ENCODE results near the gene ELMO1. TPM values are rescaled to one million over a fixed set of nuclear protein-coding genes. Genes with fewer than 3 reads are reported as not detected.
A peak's percentile ranks its signal among the peaks of the same experiment; 100 is the strongest.

Gene ELMO1
- total RNA-seq, 2 experiments from 2014 or later, result 129 to 137 TPM

DNA sequence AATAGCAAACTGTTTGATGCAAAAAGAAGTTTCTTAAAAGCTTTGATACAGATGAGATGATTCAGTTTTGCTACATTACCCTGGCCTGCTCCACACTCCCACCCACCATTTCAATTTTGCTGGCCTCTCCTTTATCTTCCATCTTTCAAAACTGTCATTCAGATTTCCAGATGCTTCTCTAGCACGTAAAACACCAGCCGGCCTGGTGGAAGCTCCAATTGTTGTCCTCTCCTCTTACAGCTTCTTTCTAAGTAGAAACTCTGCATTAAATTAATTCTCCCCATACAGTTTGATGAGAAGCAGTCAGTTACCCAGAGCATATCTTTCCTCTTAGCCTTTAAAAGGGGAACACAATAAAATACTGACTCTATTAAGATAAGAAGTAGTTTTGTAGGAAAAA is 34.3 kb upstream of the ELMO1 start:
- CTCF ChIA-PET, result interaction anchor here (0.6 kb wide), 1 partner anchor 499 kb away, joined by 4 read pairs; no protein-coding TSS in a partner anchor
- intact Hi-C loops (cut with micrococcal nuclease), result no loop called here
- no peak for DNase-seq

DNA sequence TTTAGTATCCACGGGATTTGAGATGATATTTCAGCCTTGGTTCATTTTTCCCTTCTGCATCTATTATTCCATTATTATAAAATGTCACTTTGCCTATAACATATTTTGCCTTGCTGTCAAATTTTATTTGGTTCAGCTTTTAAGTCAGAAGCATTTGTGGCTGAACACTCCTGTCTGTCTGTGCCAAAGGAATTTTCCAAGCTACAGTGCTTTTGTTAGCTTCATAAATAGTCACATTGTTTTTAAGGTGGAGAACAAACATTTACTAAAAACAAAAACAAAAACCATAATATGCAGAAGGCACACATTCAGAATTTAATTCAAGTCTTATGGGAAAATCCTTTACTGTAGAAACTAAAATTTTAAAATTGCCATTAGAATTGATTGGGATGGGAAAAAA is 33.8 kb upstream of the ELMO1 start:
- Mint-ChIP-seq H3K36me3 (ENCODE audit: low read depth) (no peaks in the 10 kb centered on the region), H3K9me3 (peaks cover 3% of the 10 kb centered on the region), H3K4me1 (ENCODE audit: low read depth) (no peaks in the 10 kb centered on the region), H3K4me3 (no peak overlapping the region), H3K27ac (no peak overlapping the region), H3K27me3 (ENCODE audit: low read depth) (peaks cover 2% of the 10 kb centered on the region)
- CTCF ChIA-PET, result interaction anchor here (0.6 kb wide), 1 partner anchor 499 kb away, joined by 4 read pairs; no protein-coding TSS in a partner anchor
- intact Hi-C loops (cut with micrococcal nuclease), result no loop called here
- DNase-seq, result no peak

More for the DNA sequence above, 34.3 kb upstream of the ELMO1 start:
- Mint-ChIP-seq H3K27ac (no peak overlapping the region), H3K36me3 (ENCODE audit: low read depth) (no peaks in the 10 kb centered on the region), H3K27me3 (ENCODE audit: low read depth) (peaks cover 2% of the 10 kb centered on the region), H3K9me3 (peaks cover 3% of the 10 kb centered on the region), H3K4me3 (no peak overlapping the region), H3K4me1 (ENCODE audit: low read depth) (no peaks in the 10 kb centered on the region)

DNA sequence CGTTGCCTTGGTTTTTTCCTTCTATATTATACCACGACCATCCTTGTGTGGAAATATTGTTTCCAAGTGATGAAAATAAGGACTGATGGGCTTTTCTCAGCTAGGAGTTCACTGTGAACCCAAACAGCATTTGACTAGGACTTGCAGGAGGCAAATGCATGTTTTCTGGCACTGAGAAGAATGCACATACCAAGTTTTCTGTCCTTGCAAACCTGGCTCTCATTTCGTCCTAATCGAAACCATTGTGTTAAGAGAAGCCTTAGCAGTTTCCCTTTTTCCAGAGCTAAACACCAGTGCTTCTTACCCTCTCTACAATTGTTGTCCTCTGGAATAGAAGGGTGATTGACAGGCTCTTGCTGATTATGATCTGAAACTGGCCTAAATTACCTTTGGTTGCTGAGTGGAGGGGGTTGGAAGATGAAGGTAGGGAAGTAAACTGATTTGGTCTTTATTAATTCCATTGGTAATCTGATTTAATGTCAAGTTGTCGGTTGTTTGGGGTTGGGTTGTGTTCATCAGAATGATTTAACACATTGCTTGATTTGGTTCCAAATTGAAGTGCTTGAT is 33.1 kb upstream of the ELMO1 start:
- Mint-ChIP-seq H3K9me3 (peaks cover 3% of the 10 kb centered on the region), H3K27ac (no peak overlapping the region), H3K36me3 (ENCODE audit: low read depth) (no peaks in the 10 kb centered on the region), H3K27me3 (ENCODE audit: low read depth) (peaks cover 4% of the 10 kb centered on the region), H3K4me1 (ENCODE audit: low read depth) (no peaks in the 10 kb centered on the region), H3K4me3 (no peak overlapping the region)
- intact Hi-C loops (cut with micrococcal nuclease), result no loop called here
- CTCF ChIA-PET, result no interaction called here
- no peak for DNase-seq

DNA sequence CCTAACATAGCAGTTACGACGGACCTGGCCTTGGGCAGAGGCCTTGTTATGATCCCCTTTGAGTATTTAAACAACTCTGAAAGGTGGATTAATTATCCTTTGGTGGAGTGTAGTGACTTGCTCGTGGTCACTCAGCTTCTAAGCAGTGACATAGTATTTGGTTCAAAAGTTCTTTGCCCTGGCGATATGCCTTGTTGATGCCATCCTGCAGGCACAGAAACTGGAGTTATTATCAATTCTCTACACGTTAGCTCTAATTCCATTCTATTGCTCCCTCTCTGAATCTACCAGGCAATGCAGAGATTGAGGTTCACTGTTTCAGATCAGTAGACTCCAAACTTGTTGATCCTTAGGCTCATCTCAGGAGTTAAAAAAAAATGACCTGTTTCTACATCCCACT is 32.5 kb upstream of the ELMO1 start:
- no peaks in the 10 kb centered on the region for H3K36me3 Mint-ChIP-seq (ENCODE audit: low read depth)
- no peak for DNase-seq
- H3K27ac Mint-ChIP-seq, result no peak overlapping the region
- peaks cover under 1% of the 10 kb centered on the region for H3K9me3 Mint-ChIP-seq
- CTCF ChIA-PET, result no interaction called here
- H3K4me1 Mint-ChIP-seq (ENCODE audit: low read depth), result no peaks in the 10 kb centered on the region
- H3K27me3 Mint-ChIP-seq (ENCODE audit: low read depth), result peaks cover 4% of the 10 kb centered on the region
- intact Hi-C loops (cut with micrococcal nuclease), result no loop called here
- H3K4me3 Mint-ChIP-seq, result no peak overlapping the region

DNA sequence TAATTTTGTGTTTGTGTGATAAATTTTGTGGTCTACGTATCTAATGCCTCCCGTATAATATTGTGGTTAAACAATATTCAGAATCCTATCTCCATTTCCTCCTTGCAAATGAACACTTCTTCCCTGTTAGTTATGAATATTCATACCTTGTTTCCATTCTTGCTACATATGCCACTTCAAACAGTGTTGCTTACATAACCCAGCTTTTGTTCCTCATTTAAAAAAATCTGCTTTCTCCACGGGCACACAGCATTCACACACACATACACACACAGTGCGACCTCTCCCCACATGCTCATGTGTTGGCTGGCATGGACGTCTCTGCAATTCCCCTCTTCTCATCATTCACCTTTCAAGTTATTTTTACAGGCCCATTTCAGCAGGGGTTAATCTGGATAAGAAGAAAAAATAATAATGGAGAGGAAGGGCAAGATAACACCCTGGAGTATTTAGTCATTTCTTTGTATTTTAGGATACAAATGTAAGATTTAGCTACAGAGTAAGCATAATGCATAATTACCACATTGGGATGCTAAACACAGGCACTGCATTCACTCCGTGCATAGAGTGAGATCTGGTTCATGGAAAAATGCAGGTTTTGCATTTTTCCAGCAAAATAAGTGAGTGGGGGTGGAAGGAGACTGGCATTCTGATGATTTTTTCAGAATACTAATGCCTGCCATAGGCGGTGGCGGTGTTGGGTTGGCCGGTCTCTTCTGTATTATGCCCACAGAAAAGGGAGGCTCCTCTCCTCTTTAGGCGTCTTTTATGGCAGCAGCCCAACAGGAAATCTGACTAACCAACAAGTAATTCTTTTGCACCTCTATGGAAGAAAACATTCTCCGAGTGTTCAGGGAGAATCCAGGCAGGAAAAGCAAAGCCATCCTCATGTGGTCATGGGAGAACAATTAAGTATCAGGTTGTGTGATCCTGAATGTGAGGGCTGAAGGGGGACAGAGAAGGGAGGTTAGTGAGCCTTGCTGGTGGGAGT is 31.7 kb upstream of the ELMO1 start:
- Mint-ChIP-seq H3K4me1 (ENCODE audit: low read depth) (no peaks in the 10 kb centered on the region), H3K9me3 (no peaks in the 10 kb centered on the region), H3K4me3 (no peak overlapping the region), H3K27ac (no peak overlapping the region), H3K36me3 (ENCODE audit: low read depth) (no peaks in the 10 kb centered on the region), H3K27me3 (ENCODE audit: low read depth) (peaks cover 4% of the 10 kb centered on the region)
- intact Hi-C loops (cut with micrococcal nuclease), result no loop called here
- CTCF ChIA-PET, result no interaction called here
- no peak for DNase-seq

DNA sequence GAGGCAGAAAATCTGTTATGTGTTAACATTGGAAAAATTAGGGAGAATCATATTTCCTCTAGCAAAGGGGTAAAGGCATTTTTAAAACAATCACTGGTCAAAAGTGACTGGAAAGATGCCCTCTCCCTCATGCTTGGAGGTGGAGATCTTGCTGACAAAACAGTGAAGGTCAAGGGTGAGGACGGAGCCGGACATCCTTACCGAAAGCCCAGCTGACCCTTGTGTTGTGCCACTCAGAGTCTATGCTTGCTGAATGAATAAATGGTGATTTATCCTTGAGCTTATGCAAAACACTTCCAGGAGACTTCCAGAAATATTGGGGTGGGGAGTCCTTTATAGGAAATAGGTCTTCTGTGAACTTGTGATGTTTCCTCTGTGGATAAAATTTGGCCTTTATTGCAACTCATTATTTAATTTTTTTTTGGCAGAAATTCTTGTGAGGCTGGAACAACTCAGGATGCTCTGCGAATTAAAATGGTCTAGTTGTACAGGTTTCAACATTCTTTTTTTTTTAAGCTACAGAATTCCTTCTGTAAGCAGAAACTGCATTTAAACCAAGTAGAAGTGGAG is 28.3 kb upstream of the ELMO1 start:
- intact Hi-C loops (cut with micrococcal nuclease), result no loop called here
- no peak overlapping the region for H3K27ac Mint-ChIP-seq
- CTCF ChIA-PET, result interaction anchor here (0.6 to 1.9 kb wide), 4 partner anchors 16 to 275 kb away, joined by 3 to 9 read pairs (median 4); no protein-coding TSS in a partner anchor

DNA sequence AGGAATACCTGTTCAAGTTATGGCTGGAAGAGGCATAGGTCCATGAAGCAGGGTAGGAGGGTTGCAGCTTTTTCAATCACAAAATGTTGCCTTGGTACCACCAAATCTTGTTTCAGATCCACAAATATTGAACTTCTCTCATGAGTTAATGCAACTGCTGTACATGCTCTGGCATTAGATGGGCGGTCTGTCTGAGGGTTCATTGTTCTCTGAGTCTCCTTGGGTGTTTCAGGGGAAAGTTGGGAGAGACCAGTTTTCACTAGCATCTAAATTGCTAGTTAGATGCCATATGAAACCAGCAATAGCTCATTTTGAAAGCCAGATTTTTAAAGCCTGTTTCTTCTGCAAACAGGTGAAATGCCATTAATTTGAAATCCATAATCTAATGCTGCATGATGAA is 27.8 kb upstream of the ELMO1 start:
- Mint-ChIP-seq H3K9me3 (no peaks in the 10 kb centered on the region), H3K36me3 (ENCODE audit: low read depth) (no peaks in the 10 kb centered on the region), H3K27ac (no peak overlapping the region), H3K4me1 (ENCODE audit: low read depth) (no peaks in the 10 kb centered on the region), H3K27me3 (ENCODE audit: low read depth) (peaks cover 4% of the 10 kb centered on the region), H3K4me3 (no peak overlapping the region)
- DNase-seq, result no peak
- intact Hi-C loops (cut with micrococcal nuclease), result no loop called here
- CTCF ChIA-PET, result interaction anchor here (0.7 to 1.9 kb wide), 2 partner anchors 19 to 274 kb away, joined by 3 to 9 read pairs; no protein-coding TSS in a partner anchor

More for the DNA sequence above, 28.3 kb upstream of the ELMO1 start:
- H3K4me1 Mint-ChIP-seq (ENCODE audit: low read depth), result no peaks in the 10 kb centered on the region
- H3K27me3 Mint-ChIP-seq (ENCODE audit: low read depth), result peaks cover 4% of the 10 kb centered on the region
- H3K4me3 Mint-ChIP-seq, result no peak overlapping the region
- H3K36me3 Mint-ChIP-seq (ENCODE audit: low read depth), result no peaks in the 10 kb centered on the region
- no peak for DNase-seq
- H3K9me3 Mint-ChIP-seq, result no peaks in the 10 kb centered on the region

DNA sequence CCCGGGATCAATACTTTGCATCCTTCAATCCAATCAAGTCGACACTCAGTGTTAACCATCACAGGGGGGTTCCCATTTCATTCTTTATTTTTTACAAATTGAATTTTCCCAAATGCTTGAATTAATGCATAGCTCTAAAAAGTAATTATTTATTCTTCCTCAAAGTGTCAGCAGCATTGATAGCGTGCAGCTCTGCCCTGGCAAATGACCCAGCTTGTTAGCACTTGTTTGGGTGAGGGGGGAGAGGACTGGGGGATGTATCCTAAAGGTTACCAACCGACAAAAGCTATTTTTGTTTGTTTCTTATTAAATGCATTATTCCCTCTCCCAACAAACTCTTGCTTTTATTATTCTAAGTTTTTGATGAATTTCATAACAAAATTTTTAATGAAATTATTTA is 27.0 kb upstream of the ELMO1 start:
- no peak for DNase-seq
- Mint-ChIP-seq H3K9me3 (no peaks in the 10 kb centered on the region), H3K36me3 (ENCODE audit: low read depth) (no peaks in the 10 kb centered on the region), H3K4me3 (no peak overlapping the region), H3K27ac (no peak overlapping the region), H3K4me1 (ENCODE audit: low read depth) (no peaks in the 10 kb centered on the region), H3K27me3 (ENCODE audit: low read depth) (peaks cover 2% of the 10 kb centered on the region)
- intact Hi-C loops (cut with micrococcal nuclease), result no loop called here
- CTCF ChIA-PET, result no interaction called here

DNA sequence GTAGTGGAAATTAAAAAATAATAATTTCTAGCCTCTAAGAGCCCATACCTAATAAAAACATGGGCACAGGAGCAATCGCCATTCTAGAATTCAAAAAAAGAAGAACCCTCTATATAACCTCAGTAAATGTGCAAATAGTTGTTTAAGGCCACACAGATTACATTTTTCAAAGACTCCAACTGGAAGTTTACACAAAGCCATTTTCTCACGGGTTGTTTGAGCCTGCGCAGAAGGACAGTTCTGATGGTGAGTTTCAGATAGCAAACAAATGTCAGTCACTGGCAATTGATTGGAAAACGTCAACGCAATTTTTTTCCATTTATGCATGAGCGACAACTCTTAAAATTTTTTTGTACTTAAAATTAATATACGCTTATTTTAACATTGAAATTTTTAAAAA is 23.0 kb upstream of the ELMO1 start:
- CTCF ChIA-PET, result interaction anchor here (1.2 kb wide), 1 partner anchor 22 kb away, joined by 3 read pairs; no protein-coding TSS in a partner anchor
- no peak overlapping the region for H3K27ac Mint-ChIP-seq
- no peaks in the 10 kb centered on the region for H3K27me3 Mint-ChIP-seq (ENCODE audit: low read depth)
- intact Hi-C loops (cut with micrococcal nuclease), result no loop called here
- no peaks in the 10 kb centered on the region for H3K36me3 Mint-ChIP-seq (ENCODE audit: low read depth)
- peaks cover 3% of the 10 kb centered on the region for H3K4me1 Mint-ChIP-seq (ENCODE audit: low read depth)
- no peaks in the 10 kb centered on the region for H3K9me3 Mint-ChIP-seq
- no peak overlapping the region for H3K4me3 Mint-ChIP-seq
- no peak for DNase-seq

DNA sequence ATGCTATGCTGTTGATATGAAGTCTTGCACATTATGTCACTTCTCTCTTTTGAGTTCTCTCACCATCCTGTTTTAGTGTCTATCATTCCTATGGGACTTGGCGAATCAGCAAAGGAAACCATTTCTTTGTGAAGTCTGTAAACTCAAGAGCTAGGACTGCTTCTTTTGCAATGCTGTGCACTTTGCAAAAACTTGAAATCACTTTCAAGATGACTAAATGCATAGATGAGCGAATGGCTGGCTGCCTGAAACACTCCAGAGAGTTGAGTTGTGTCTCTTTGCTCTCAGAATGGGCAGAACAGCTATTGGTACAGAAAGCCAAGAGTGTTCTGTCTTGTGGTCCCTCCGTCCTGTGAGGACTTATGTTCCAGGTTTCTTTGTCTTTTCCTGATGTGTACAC is 18.3 kb upstream of the ELMO1 start:
- DNase-seq, result peak; percentile 22
- H3K4me1 Mint-ChIP-seq (ENCODE audit: low read depth), result peaks cover 6% of the 10 kb centered on the region
- peaks cover 1% of the 10 kb centered on the region for H3K9me3 Mint-ChIP-seq
- intact Hi-C loops (cut with micrococcal nuclease), result no loop called here
- H3K27ac Mint-ChIP-seq, result no peak overlapping the region
- CTCF ChIA-PET, result no interaction called here
- H3K36me3 Mint-ChIP-seq (ENCODE audit: low read depth), result no peaks in the 10 kb centered on the region
- no peak overlapping the region for H3K4me3 Mint-ChIP-seq
- no peaks in the 10 kb centered on the region for H3K27me3 Mint-ChIP-seq (ENCODE audit: low read depth)

DNA sequence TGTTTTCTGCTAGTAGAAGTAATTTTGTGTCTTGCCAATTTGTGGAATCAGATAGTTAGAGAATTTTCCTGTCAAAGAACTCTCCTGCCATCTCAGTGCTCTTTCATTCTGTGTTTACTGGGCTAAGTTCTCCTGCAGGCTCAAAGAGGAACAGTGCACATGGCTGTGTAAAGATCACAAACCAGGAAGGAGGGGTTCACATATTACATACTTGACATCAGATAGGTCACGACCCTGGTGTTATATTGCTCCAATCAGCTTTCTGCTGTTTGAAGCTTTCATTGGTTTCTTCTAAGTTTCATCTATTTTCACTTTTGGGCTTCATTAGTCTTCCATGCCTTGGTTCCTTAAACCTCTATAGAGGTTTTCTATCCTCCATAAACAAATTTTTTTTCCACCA is 13.5 kb upstream of the ELMO1 start:
- Mint-ChIP-seq H3K9me3 (peaks cover 1% of the 10 kb centered on the region), H3K36me3 (ENCODE audit: low read depth) (no peaks in the 10 kb centered on the region), H3K4me3 (no peak overlapping the region), H3K27ac (no peak overlapping the region), H3K27me3 (ENCODE audit: low read depth) (no peaks in the 10 kb centered on the region), H3K4me1 (ENCODE audit: low read depth) (peaks cover 6% of the 10 kb centered on the region)
- intact Hi-C loops (cut with micrococcal nuclease), result no loop called here
- CTCF ChIA-PET, result interaction anchor here (1.2 kb wide), 1 partner anchor 14 kb away, joined by 3 read pairs; the partner anchor contains the start of gene ELMO1
- DNase-seq, result no peak

DNA sequence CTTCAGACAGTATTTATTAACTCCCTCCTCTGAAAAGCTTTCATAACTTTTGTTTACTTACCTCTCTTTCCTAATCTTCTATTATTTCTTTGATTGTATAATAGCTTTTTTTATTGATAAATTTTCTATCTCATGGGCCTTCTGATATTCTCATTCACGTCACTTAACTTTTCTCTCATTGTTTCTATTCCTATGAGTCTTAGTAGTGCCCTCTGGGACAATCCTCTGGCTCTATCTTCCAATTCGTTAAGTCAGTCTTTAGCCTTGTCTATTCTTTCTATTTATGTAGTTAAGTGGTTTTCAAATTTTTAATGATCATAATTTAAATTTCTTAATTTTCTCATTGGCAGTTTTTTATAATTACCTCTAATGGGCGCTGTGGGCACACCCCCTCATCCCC is 6.4 kb upstream of the ELMO1 start:
- no peaks in the 10 kb centered on the region for H3K9me3 Mint-ChIP-seq
- H3K27me3 Mint-ChIP-seq (ENCODE audit: low read depth), result no peaks in the 10 kb centered on the region
- DNase-seq, result no peak
- CTCF ChIA-PET, result no interaction called here
- no peak overlapping the region for H3K4me3 Mint-ChIP-seq
- H3K36me3 Mint-ChIP-seq (ENCODE audit: low read depth), result no peaks in the 10 kb centered on the region
- intact Hi-C loops (cut with micrococcal nuclease), result loop anchor here (10.0 kb wide), 1 partner anchor 380 kb away; no protein-coding TSS in a partner anchor
- H3K27ac Mint-ChIP-seq, result no peak overlapping the region
- peaks cover 5% of the 10 kb centered on the region for H3K4me1 Mint-ChIP-seq (ENCODE audit: low read depth)
